OCI-LY3 (cell line): ENCODE results near the gene JARID2.
"Not testable (repeated sequence)": the region's sequence is repeated elsewhere in the genome, so short reads cannot be mapped to it uniquely, and the experiment has no call there.

Experiments used
- H2AFZ ChIP-seq: fragments of 200-600, 300-600 bp; shearing (Covaris generic); 2 replicates; pipeline ENCODE4 v1.6.0; 2014; ENCODE audit warnings: antibody characterized with exemption, low read depth, low read length
- H3K27ac ChIP-seq: fragments of 200-600, 300-600 bp; sonication (generic); 2 replicates; pipeline ENCODE4 v1.5.1; 2014; ENCODE audit warnings: mild to moderate bottlenecking, low read length, moderate library complexity, mixed read lengths
- H3K27me3 ChIP-seq: fragments of 200-600, 300-600 bp; sonication (generic); 2 replicates; pipeline ENCODE4 v1.6.1; 2014; ENCODE audit warnings: low read depth, low read length, mixed read lengths
- H3K36me3 ChIP-seq: fragments of 200-600, 300-600 bp; sonication (generic); replicated peaks from 2 replicates; pipeline ENCODE3; 2014; ENCODE audit warnings: low read depth, low read length, mixed read lengths
- H3K4me1 ChIP-seq: fragments of 300-600, 200-600 bp; sonication (generic); 2 replicates; pipeline ENCODE4 v1.6.1; 2014; ENCODE audit warnings: low read length, mixed read lengths
- H3K4me2 ChIP-seq: fragments of 200-600, 300-600 bp; sonication (generic); 2 replicates; pipeline ENCODE4 v1.6.1; 2014; ENCODE audit warnings: low read length, mixed read lengths
- H3K4me3 ChIP-seq: fragments of 300-600, 200-600 bp; sonication (generic); 2 replicates; pipeline ENCODE4 v1.5.1; 2014; ENCODE audit warnings: antibody characterized with exemption, mild to moderate bottlenecking, low read length, moderate library complexity
- H3K79me2 ChIP-seq: fragments of 300-600, 200-600 bp; shearing (Covaris generic); 2 replicates; pipeline ENCODE4 v1.6.1; 2014; ENCODE audit warnings: mild to moderate bottlenecking, low read length, mixed read lengths
- H3K9ac ChIP-seq: fragments of 300-600, 200-600 bp; shearing (Covaris generic); 2 replicates; pipeline ENCODE4 v1.6.0; 2014; ENCODE audit warnings: mild to moderate bottlenecking, low read length, moderate library complexity
- H3K9me3 ChIP-seq: fragments of 200-600, 300-600 bp; shearing (Covaris generic); 2 replicates; pipeline ENCODE4 v1.6.1; 2014; ENCODE audit warnings: low read length, mixed read lengths; ENCODE audit not compliant: insufficient read depth
- H4K20me1 ChIP-seq: fragments of 200-600, 300-600 bp; sonication (generic); 2 replicates; pipeline ENCODE4 v1.6.1; 2016; ENCODE audit warnings: low read length, mixed read lengths; ENCODE audit not compliant: insufficient read depth
- CTCF ChIP-seq: fragments of 200-600, 300-600 bp; sonication (generic); IDR thresholded peaks from 2 replicates; pipeline ENCODE4 v1.5.1; 2014; ENCODE audit warnings: antibody characterized with exemption, low read length, low read depth
- EZH2phosphoT487 ChIP-seq: fragments of 200-600 bp; shearing (Covaris generic); IDR thresholded peaks from 2 replicates; pipeline ENCODE4 v1.6.1; 2018; ENCODE audit warnings: antibody characterized with exemption, mixed run types, low read depth

Gene JARID2

GRCh38 chr6:15322184-15322583 is 76.3 kb downstream of the JARID2 start:
- no peak overlapping the region for H3K4me3 ChIP-seq
- TF ChIP-seq CTCF, result no peak
- no peak for TF ChIP-seq EZH2phosphoT487
- no peak overlapping the region for H3K27ac ChIP-seq
- no peak overlapping the region for H2AFZ ChIP-seq
- H3K79me2 ChIP-seq, result peaks cover 94% of the 10 kb centered on the region
- peaks cover 4% of the 10 kb centered on the region for H3K36me3 ChIP-seq
- no peaks in the 10 kb centered on the region for H3K27me3 ChIP-seq
- H3K9me3 ChIP-seq, result no peaks in the 10 kb centered on the region
- peaks cover 46% of the 10 kb centered on the region for H4K20me1 ChIP-seq
- peaks cover 69% of the 10 kb centered on the region for H3K4me1 ChIP-seq
- H3K4me2 ChIP-seq, result no peak overlapping the region
- no peak overlapping the region for H3K9ac ChIP-seq

DNA sequence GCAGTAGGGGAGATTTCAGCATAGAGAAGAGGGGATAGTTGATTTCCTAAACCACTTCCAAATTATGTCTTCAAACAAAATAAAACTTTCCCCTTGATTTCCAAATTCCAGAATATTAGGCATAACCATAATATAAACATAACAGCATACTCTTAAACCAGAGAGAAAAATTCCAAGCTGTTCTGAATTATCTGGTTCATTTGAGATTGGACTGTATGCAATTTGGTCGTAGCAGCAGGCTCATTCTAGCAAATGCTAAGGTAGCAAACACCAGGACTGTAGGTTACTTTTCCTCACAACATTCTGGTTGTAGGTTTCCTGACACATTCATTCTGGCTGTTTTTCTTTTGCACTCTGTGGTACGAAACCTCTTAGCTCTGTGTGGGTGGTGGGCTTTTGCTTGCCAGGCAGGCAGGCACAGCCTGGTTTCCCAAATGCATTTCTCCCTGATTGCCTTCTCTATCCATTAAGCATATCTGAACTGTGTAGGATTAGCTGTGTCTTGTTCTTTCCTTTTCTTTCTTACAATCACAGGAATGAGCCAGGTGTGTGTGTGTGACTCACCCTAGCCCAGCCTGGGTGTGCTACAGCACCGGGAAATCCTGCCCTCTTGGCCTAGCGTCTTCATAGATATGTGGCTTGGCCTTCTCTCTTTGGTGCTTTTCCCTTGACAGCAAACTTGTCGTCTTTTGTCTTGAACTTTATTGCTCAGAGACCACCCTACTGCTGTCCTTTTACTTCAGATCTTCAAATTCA is 77.1 kb downstream of the JARID2 start:
- peaks cover 94% of the 10 kb centered on the region for H3K79me2 ChIP-seq
- no peak for TF ChIP-seq EZH2phosphoT487
- TF ChIP-seq CTCF, result no peak

DNA sequence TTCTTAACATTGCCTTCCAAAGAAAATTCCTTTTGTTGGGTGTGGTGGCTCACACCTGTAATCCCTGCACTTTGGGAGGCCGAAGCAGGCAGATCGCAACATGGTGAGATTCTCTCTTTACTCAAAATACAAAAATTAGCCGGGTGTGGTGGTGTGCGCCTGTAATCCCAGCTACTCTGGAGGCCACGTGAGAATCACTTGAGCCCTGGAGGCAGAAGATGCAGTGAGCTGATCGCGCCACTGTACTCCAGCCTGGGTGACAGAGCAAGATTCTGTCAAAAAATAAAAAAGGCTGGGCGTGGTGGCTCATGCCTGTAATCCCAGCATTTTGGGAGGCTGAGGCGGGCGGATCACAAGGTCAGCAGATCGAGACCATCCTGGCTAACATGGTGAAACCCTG is 77.7 kb downstream of the JARID2 start:
- Histone ChIP-seq H3K79me2 (peaks cover 94% of the 10 kb centered on the region), H3K4me1 (peaks cover 68% of the 10 kb centered on the region), H4K20me1 (peaks cover 44% of the 10 kb centered on the region)
- H3K27ac ChIP-seq, H3K27me3 ChIP-seq, H2AFZ ChIP-seq, H3K9ac ChIP-seq, H3K9me3 ChIP-seq, H3K36me3 ChIP-seq, H3K4me2 ChIP-seq, H3K4me3 ChIP-seq: not testable (repeated sequence)

More for the DNA sequence above, 77.1 kb downstream of the JARID2 start:
- Histone ChIP-seq H3K9ac (no peak overlapping the region), H3K27me3 (no peaks in the 10 kb centered on the region), H3K4me2 (no peak overlapping the region), H3K4me3 (no peak overlapping the region), H4K20me1 (peaks cover 45% of the 10 kb centered on the region), H2AFZ (no peak overlapping the region), H3K4me1 (peaks cover 69% of the 10 kb centered on the region), H3K36me3 (peaks cover 4% of the 10 kb centered on the region), H3K9me3 (no peaks in the 10 kb centered on the region), H3K27ac (no peak overlapping the region)

DNA sequence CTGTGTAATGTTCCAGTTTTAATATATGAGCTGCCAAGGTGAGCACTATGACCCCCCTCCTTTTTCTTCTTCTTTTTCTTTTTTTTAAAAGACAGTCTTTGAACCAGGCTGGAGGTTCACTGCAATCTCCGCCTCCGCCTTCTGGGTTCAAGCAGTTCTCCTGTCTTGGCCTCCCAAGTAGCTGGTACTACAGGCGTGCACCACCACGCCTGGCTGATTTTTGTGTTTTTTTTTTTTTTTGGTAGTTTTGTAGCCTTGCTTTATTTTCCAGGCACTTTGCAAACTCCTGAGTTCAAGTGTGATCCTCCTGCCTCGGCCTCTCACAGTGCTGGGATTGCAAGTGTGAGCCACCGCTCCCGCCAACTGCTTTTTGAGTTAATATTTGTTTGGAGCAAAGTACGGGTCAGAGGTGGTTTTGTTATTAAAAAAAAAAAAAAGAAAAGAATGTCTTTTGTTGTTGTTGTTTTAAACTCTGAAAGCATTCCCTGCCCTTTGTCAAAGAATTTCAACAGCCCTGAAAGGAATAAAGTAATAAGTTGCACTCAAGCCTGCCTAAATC is 78.6 kb downstream of the JARID2 start:
- H3K4me2 ChIP-seq, result peak overlapping the region; percentile 38; the same call in 1 of the 2 replicates
- H3K79me2 ChIP-seq, result peaks cover 94% of the 10 kb centered on the region

More for the DNA sequence above, 78.6 kb downstream of the JARID2 start:
- Histone ChIP-seq H3K4me3 (no peak overlapping the region), H3K9ac (no peak overlapping the region), H3K36me3 (peaks cover 4% of the 10 kb centered on the region), H4K20me1 (peaks cover 44% of the 10 kb centered on the region), H3K27me3 (no peaks in the 10 kb centered on the region), H3K27ac (no peak overlapping the region), H3K4me1 (peaks cover 69% of the 10 kb centered on the region), H3K9me3 (no peaks in the 10 kb centered on the region), H2AFZ (no peak overlapping the region)
- TF ChIP-seq EZH2phosphoT487 (no peak), CTCF (no peak)
